Raji (cell line): ENCODE measurements around the gene SULT6B1.

Source experiments
- POLR2A ChIP-seq: IDR thresholded peaks from 2 replicates; pipeline ENCODE4 v1.6.1; 2011; ENCODE audit warnings: low read depth, low read length, control low read depth; ENCODE audit not compliant: insufficient read depth

The SULT6B1 gene

GRCh38 chr2:37167636-37168180 is 20.8 kb downstream of the SULT6B1 start:
- no peak for TF ChIP-seq POLR2A

GRCh38 chr2:37164757-37165156 is 23.7 kb downstream of the SULT6B1 start:
- TF ChIP-seq POLR2A: no peak

- no peak for TF ChIP-seq POLR2A
Observed at GRCh38 chr2:37156857-37157714, 31.4 kb downstream of the SULT6B1 start, which contains the start of gene EIF2AK2. TSS of gene EIF2AK2 (minus strand) at chr2:37156980. CDS start at chr2:37147806, 9,174 bp downstream.

- no peak for TF ChIP-seq POLR2A
Observed at GRCh38 chr2:37156071-37156856, 32.2 kb downstream of the SULT6B1 start.

- no peak for TF ChIP-seq POLR2A
Observed at GRCh38 chr2:37154785-37155184, 33.7 kb downstream of the SULT6B1 start.

GRCh38 chr2:37153224-37153623 is 35.2 kb downstream of the SULT6B1 start:
- no peak for TF ChIP-seq POLR2A

GRCh38 chr2:37149626-37150322 is 38.7 kb downstream of the SULT6B1 start:
- no peak for TF ChIP-seq POLR2A

- TF ChIP-seq POLR2A: no peak
Observed at GRCh38 chr2:37148325-37148724, 40.1 kb downstream of the SULT6B1 start.

- no peak for TF ChIP-seq POLR2A
Observed at GRCh38 chr2:37146062-37146461, 42.4 kb downstream of the SULT6B1 start.

- TF ChIP-seq POLR2A: no peak
Observed at GRCh38 chr2:37143974-37144373, 44.5 kb downstream of the SULT6B1 start.

- no peak for TF ChIP-seq POLR2A
Observed at GRCh38 chr2:37142546-37142945, 45.9 kb downstream of the SULT6B1 start.

- TF ChIP-seq POLR2A: no peak
Observed at GRCh38 chr2:37132914-37133313, 55.6 kb downstream of the SULT6B1 start.

GRCh38 chr2:37125416-37125815 is 63.1 kb downstream of the SULT6B1 start:
- TF ChIP-seq POLR2A: no peak

GRCh38 chr2:37119157-37119556 is 69.3 kb downstream of the SULT6B1 start:
- TF ChIP-seq POLR2A: no peak
